IMR-90 (cell line): ENCODE measurements around the gene TERB1. TPM values are rescaled to one million over a fixed set of nuclear protein-coding genes. Genes with fewer than 3 reads are reported as not detected.
A peak's percentile ranks its signal among the peaks of the same experiment; 100 is the strongest.

Experiments
- ATAC-seq: fragments of 200-7000 bp; cut with Tn5 transposase; 2 replicates; pipeline ENCODE4 v1.9.1; 2020; ENCODE audit warnings: low read depth, mild to moderate bottlenecking, moderate library complexity
- BruUV-seq: library from RNA; stranded (reverse); fragments of 400-500 nt; replicated peaks from 2 replicates; lab custom pipeline; 2021; lab: Mats Ljungman, UMichigan
- CTCF ChIA-PET: fragments of 300-600 bp; formaldehyde crosslinking; extraction: SDS; loops from one replicate; lab custom pipeline; 2021; ENCODE audit warnings: antibody characterized with exemption; lab: Yijun Ruan, JAX
- POLR2A ChIA-PET: fragments of 300-600 bp; sonication (Branson Sonifier 250); formaldehyde crosslinking; loops from one replicate; lab custom pipeline; 2022; ENCODE audit warnings: antibody characterized with exemption; ENCODE audit not compliant: unreplicated experiment; lab: Charles Lee
- DNase-seq: peaks from one replicate; pipeline ENCODE4 v3.0.0; 2013
- H2AFZ ChIP-seq: replicated peaks from 2 replicates; pipeline ENCODE3; 2013; ENCODE audit warnings: low read length, mild to moderate bottlenecking; ENCODE audit not compliant: poor library complexity
- H2AK5ac ChIP-seq: 2 replicates; pipeline ENCODE4 v1.6.1; 2013; ENCODE audit warnings: low read depth, low read length, inconsistent platforms
- H2AK9ac ChIP-seq: replicated peaks from 2 replicates; pipeline ENCODE3; 2013; ENCODE audit warnings: mild to moderate bottlenecking, low read depth, low read length, moderate library complexity; ENCODE audit not compliant: poor library complexity
- H2BK120ac ChIP-seq: 2 replicates; pipeline ENCODE4 v1.6.1; 2013; ENCODE audit warnings: low read depth, low read length, inconsistent platforms
- H2BK15ac ChIP-seq: 3 replicates; pipeline ENCODE4 v1.6.1; 2013; ENCODE audit warnings: low read depth, low read length, inconsistent platforms
- H2BK20ac ChIP-seq: 2 replicates; pipeline ENCODE4 v1.6.1; 2013; ENCODE audit warnings: low read depth, mild to moderate bottlenecking, inconsistent platforms, low read length, moderate library complexity
- H2BK5ac ChIP-seq: 2 replicates; pipeline ENCODE4 v1.6.1; 2013; ENCODE audit warnings: mild to moderate bottlenecking, low read depth, low read length, inconsistent platforms; ENCODE audit not compliant: poor library complexity, severe bottlenecking
- H3K14ac ChIP-seq: replicated peaks from 2 replicates; pipeline ENCODE4 v1.6.1; 2013; ENCODE audit warnings: low read depth, low read length, inconsistent platforms
- H3K18ac ChIP-seq: 2 replicates; pipeline ENCODE4 v1.6.1; 2013; ENCODE audit warnings: low read depth, low read length, control low read depth
- H3K23ac ChIP-seq: 2 replicates; pipeline ENCODE4 v1.6.1; 2013; ENCODE audit warnings: low read depth, low read length, inconsistent platforms
- H3K27ac ChIP-seq: 2 replicates; pipeline ENCODE4 v1.5.1; 2013; ENCODE audit warnings: mild to moderate bottlenecking, control low read depth, low read length; ENCODE audit not compliant: insufficient read depth
- H3K27me3 ChIP-seq: 2 replicates; pipeline ENCODE4 v1.6.1; 2013; ENCODE audit warnings: low read length; ENCODE audit not compliant: control insufficient read depth, insufficient read depth
- H3K36me3 ChIP-seq: 2 replicates; pipeline ENCODE4 v1.6.1; 2013; ENCODE audit warnings: low read length, mixed read lengths; ENCODE audit not compliant: control insufficient read depth, insufficient read depth
- H3K4ac ChIP-seq: 2 replicates; pipeline ENCODE4 v1.6.1; 2013; ENCODE audit warnings: low read depth, low read length, inconsistent platforms
- H3K4me1 ChIP-seq: 2 replicates; pipeline ENCODE4 v1.6.1; 2013; ENCODE audit warnings: low read length, mixed read lengths; ENCODE audit not compliant: control insufficient read depth, insufficient read depth
- H3K4me2 ChIP-seq: 2 replicates; pipeline ENCODE4 v1.6.1; 2013; ENCODE audit warnings: low read depth, mild to moderate bottlenecking, control low read depth, low read length, moderate library complexity
- H3K4me3 ChIP-seq: 2 replicates; pipeline ENCODE4 v1.5.1; 2013; ENCODE audit warnings: low read depth, mild to moderate bottlenecking, control low read depth, low read length, moderate library complexity; ENCODE audit not compliant: insufficient read depth
- H3K56ac ChIP-seq: 2 replicates; pipeline ENCODE4 v1.6.1; 2013; ENCODE audit warnings: low read length, inconsistent platforms; ENCODE audit not compliant: insufficient read depth; ENCODE audit errors: extremely low read depth
- H3K79me1 ChIP-seq, 2 experiments: 2 replicates each; pipeline ENCODE4 v1.6.1; 2013; ENCODE audit warnings: low read length in 2 of 2, inconsistent platforms in 1 of 2, low read depth in 1 of 2
- H3K9ac ChIP-seq: 2 replicates; pipeline ENCODE4 v1.6.1; 2013; ENCODE audit warnings: low read depth, low read length, control low read depth
- H3K9me1 ChIP-seq: 2 replicates; pipeline ENCODE4 v1.6.1; 2013; ENCODE audit warnings: low read length, inconsistent platforms; ENCODE audit not compliant: insufficient read depth
- H3K9me3 ChIP-seq: 2 replicates; pipeline ENCODE4 v1.6.1; 2013; ENCODE audit warnings: low read length; ENCODE audit not compliant: control insufficient read depth, insufficient read depth
- H4K20me1 ChIP-seq: 2 replicates; pipeline ENCODE4 v1.6.1; 2013; ENCODE audit warnings: low read length, inconsistent platforms; ENCODE audit not compliant: insufficient read depth
- H4K5ac ChIP-seq: 2 replicates; pipeline ENCODE4 v1.6.1; 2013; ENCODE audit warnings: mild to moderate bottlenecking, low read depth, low read length, control low read depth
- H4K8ac ChIP-seq, 2 experiments: 2 replicates each; pipeline ENCODE4 v1.6.1; 2013; ENCODE audit warnings: low read depth in 2 of 2, low read length in 2 of 2, control low read depth in 1 of 2, inconsistent platforms in 1 of 2
- H4K91ac ChIP-seq: 2 replicates; pipeline ENCODE4 v1.6.1; 2013; ENCODE audit warnings: low read depth, low read length, inconsistent platforms; ENCODE audit not compliant: insufficient read depth
- CEBPB ChIP-seq: IDR thresholded peaks from 2 replicates; pipeline ENCODE4 v1.6.1; 2012; ENCODE audit warnings: low read depth, low read length, improper control_type of control experiment
- FOS ChIP-seq: fragments of 150-350 bp; IDR thresholded peaks from 2 replicates; pipeline ENCODE4 v1.6.1; 2016; ENCODE audit warnings: low read depth, low read length
- WGBS, 2 experiments: methylation state at CpG; one replicate each; pipeline versions ENCODE4 v1.1.5 to v1.1.7; 2013; ENCODE audit warnings: missing lambda C conversion rate in 2 of 2; ENCODE audit not compliant: insufficient read length in 1 of 2; ENCODE audit errors: extremely low coverage in 2 of 2; 5-methylcytosine and 5-hydroxymethylcytosine counted together
- dilution Hi-C: fragments of 300-500 bp; cut with HindIII; formaldehyde crosslinking; loops from one replicate; pipeline ENCODE4 v1.14.3; 2018; ENCODE audit warnings: low sequenced_read_pairs; ENCODE audit not compliant: unreplicated experiment
- in situ Hi-C: fragments of 300-500 bp; cut with MboI; formaldehyde crosslinking; loops from 3 replicates; pipeline ENCODE4 v1.14.3; 2019; ENCODE audit warnings: low sequenced_read_pairs, inconsistent platforms, mixed read lengths
- intact Hi-C: fragments of 100-400 bp; cut with micrococcal nuclease; formaldehyde crosslinking; loops from 2 replicates; pipeline ENCODE4 v1.10.0; 2022
- polyA plus RNA-seq, 3 experiments: library from polyadenylated mRNA; depleted of rRNA; stranded (reverse); fragments of >200 nt; gene quantifications; 2 replicates each; pipeline ENCODE4 v1.2.3, GENCODE V29; 2012; ENCODE audit warnings: low replicate concordance in 1 of 3
- total RNA-seq: library from RNA; depleted of rRNA; stranded (reverse); fragments of >200 nt; gene quantifications from 2 replicates; pipeline ENCODE4 v1.2.3, GENCODE V29; 2012
- TF ChIP-seq, protein P1 (sequence below): fragments of 150-350 bp; IDR thresholded peaks from 2 replicates; pipeline ENCODE4 v1.6.1; 2017; ENCODE audit warnings: mild to moderate bottlenecking, antibody characterized with exemption, low read length, low read depth

Gene TERB1
- total and polyA plus RNA-seq, 2 of the 4 experiments (the other 2 are of a cell fraction): not detected

DNA sequence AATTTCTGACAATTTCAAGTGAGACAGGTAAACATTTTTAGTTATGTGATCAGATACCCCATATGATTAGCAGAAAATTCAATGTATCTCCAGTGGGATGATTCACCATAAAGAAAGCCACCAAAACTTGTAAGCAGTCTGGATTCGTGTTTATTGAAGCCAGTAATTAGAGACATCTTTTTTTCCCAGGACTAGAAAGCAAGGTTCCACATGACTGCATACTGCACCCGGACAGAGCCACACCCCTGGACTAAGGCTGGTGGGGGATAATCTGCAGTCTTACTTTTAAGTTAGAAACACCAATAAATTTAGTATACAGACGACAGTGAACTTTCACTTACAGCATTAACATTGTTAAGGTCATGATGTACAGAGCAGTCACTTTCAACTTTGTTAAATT is 80.6 kb downstream of the TERB1 start:
- Histone ChIP-seq H2AK9ac (no peak overlapping the region), H4K20me1 (peaks cover 6% of the 10 kb centered on the region; the same call in 1 of the 2 replicates), H2BK5ac (no peak overlapping the region), H3K18ac (no peak overlapping the region), H3K4ac (no peak overlapping the region), H4K8ac (no peak overlapping the region), H3K79me1 (peaks cover 5 to 14% of the 10 kb centered on the region in 2 experiments; a peak in 2 of 4 replicates), H2BK120ac (no peak overlapping the region), H3K9me1 (peaks cover 6% of the 10 kb centered on the region), H2AFZ (no peak overlapping the region), H3K4me1 (peaks cover 5% of the 10 kb centered on the region), H3K14ac (no peak overlapping the region), H3K27ac (no peak overlapping the region), H3K23ac (no peak overlapping the region), H3K56ac (no peak overlapping the region), H3K36me3 (peaks cover 32% of the 10 kb centered on the region), H3K27me3 (no peaks in the 10 kb centered on the region), H3K4me2 (no peak overlapping the region), H2BK15ac (no peak overlapping the region), H4K5ac (no peak overlapping the region), H3K9ac (no peak overlapping the region), H3K9me3 (no peaks in the 10 kb centered on the region), H2BK20ac (no peak overlapping the region), H4K91ac (no peak overlapping the region), H2AK5ac (no peak overlapping the region), H3K4me3 (no peak overlapping the region)
- 0 out of 2 replicates have a peak, but pooled peaks have one; percentile 6 for TF ChIP-seq FOS
- no peak for TF ChIP-seq CEBPB
- TF ChIP-seq, protein P1, sequence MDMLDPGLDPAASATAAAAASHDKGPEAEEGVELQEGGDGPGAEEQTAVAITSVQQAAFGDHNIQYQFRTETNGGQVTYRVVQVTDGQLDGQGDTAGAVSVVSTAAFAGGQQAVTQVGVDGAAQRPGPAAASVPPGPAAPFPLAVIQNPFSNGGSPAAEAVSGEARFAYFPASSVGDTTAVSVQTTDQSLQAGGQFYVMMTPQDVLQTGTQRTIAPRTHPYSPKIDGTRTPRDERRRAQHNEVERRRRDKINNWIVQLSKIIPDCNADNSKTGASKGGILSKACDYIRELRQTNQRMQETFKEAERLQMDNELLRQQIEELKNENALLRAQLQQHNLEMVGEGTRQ: no peak
- intact Hi-C loops: loop anchor here (5.0 kb wide), 2 partner anchors 58 to 313 kb away; no protein-coding TSS in a partner anchor
- WGBS, 2 experiments: no CpG with 5 or more reads among the region's 3 CpGs
- POLR2A ChIA-PET: no interaction called here
- ATAC-seq (peak; percentile 68), DNase-seq (peak; percentile 41)
- in situ Hi-C loops: no loop called here
- CTCF ChIA-PET: no interaction called here
- BruUV-seq: no TSS peak
- dilution Hi-C loops: no loop called here
